CD4-positive, alpha-beta T cell treated with Interleukin-4 for 1 hour (primary cell): ENCODE measurements around the gene SLCO2B1.
A peak's percentile ranks its signal among the peaks of the same experiment; 100 is the strongest.
"Not testable (repeated sequence)": the region's sequence is repeated elsewhere in the genome, so short reads cannot be mapped to it uniquely, and the experiment has no call there.

Source experiments
- DNase-seq, 2 donors: peaks; one replicate each; pipeline ENCODE4 v3.0.0-alpha.2; 2020 to 2022

Gene SLCO2B1

DNA sequence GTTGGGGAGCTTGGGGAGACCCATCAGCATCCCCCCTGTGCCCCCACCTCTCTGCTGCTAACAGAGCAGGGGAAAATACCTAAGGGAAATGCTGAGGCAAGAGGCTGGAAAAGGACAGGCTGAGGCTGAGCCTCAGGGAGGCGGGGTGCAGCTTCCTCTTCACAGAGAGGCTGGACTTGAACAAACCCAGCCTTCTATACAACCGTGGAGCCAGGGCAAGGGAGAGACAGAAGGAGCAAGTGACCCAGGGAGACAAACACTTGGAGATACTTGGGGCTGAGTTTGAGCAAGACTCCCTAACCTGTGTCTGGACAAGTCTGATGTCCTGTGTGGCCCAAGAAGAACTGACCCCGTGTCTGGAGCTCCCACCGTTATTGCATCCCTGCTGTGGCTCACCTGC lies at the start of gene SLCO2B1:
Gene SLCO2B1 (plus strand): TSS at position 229 of the 400 bp plus-strand sequence. CDS start 275 bp downstream, outside the sequence.
- DNase-seq, result no peak

DNA sequence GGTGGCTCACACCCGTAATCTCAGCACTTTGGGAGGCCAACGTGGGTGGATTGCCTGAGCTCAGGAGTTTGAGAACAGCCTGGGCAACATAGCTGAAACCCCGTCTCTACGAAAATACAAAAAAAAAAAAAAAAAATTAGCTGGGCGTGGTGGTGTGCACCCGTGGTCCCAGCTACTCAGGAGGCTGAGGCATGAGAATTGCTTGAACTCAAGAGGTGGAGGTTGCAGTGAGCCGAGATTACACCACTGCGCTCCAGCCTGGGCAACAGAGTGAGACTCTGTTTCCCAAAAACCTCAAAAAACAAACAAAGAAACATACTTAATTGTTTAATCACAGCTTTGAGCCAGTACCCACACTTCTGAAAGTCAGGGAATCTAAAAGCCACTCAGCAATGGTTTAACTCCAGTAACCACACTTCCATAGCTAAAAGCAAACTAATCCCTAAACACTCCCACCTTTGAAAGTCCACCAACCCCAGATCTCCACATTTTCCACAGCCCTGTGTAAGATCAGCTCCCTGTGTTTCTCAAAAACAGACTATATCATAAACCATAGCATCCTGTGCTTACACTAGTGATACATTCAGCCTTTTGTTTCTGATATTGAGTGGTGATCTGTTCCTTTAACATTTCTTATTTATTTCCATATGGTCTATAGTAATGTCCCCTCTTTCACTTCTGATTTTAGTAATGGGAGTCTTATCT lies 49.3 kb upstream of the SLCO2B1 start:
- no peak for DNase-seq

- DNase-seq, result no peak
Observed at GRCh38 chr11:75103380-75104026, 47.4 kb upstream of the SLCO2B1 start.

- no peak for DNase-seq
Observed at GRCh38 chr11:75105462-75105925, 45.4 kb upstream of the SLCO2B1 start.

DNA sequence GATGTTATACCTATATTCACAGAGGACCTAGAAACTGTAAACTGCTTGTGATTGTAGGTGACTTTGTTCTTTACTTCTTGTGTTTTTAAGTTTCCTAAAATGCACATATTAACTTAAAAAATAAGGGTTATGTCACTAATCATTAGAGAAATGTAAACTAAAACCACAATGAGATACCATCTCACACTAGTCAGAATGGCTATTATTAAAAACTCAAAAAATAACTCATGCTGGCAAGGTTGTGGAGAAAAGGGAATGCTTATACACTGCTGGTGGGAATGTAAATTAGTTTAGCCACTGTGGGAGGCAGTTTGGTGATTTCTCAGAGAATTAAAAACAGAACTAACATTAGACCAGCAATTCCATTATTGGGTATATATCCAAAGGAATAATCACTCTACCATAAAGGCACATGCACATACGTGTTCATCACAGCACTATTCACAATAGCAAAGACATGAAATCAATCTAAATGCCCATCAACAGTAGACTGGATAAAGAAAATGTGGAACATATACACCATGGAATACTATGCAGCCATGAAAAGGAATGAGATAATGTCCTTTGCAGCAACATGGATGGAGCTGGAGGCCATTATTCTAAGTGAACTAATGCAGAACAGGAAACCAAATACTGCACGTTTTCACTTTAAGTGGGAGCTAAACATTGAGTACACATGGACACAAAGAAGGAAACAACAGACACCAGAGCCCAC lies 44.8 kb upstream of the SLCO2B1 start:
- not testable (repeated sequence) for DNase-seq

GRCh38 chr11:75107187-75107586 lies 43.7 kb upstream of the SLCO2B1 start:
- DNase-seq, result no peak

DNA sequence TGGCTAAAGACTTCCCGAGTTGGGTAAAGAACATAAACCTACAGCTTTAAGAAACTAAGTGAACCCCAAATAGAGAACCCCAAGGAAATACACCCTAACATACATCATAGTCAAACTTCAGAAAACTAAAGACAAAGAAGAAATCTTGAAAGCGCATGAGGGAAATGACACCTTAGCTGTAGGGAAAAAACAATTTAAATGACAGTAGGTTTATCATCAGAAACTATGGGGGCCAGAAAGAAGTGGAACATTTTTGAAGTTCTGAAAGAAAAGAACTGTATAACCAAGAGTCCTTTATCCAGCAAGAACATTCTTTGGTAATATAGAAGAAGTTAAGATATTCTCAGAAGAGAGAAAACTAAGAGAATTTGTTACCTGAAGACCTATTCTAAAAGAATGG lies 38.7 kb upstream of the SLCO2B1 start:
- DNase-seq, result no peak

- no peak for DNase-seq
Observed at GRCh38 chr11:75113030-75113429, 37.9 kb upstream of the SLCO2B1 start.

DNA sequence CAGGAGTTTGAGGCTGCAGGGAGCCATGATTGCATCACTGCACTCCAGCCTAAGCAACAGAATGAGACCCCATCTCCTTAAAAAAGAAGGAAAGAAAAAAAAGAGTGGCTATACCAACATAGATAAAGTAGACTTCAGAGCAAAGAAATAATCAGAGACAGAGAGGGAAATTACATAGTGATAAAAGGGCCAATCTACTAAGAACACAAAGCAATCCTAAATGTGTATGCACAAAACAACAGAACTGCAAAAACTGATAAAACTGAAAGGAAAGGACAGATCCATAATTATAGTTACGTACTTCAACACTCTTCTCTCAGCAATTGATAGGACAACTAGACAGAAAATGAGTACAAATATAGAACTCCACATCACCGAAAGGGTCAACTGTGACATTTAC lies 36.4 kb upstream of the SLCO2B1 start:
- no peak for DNase-seq

DNA sequence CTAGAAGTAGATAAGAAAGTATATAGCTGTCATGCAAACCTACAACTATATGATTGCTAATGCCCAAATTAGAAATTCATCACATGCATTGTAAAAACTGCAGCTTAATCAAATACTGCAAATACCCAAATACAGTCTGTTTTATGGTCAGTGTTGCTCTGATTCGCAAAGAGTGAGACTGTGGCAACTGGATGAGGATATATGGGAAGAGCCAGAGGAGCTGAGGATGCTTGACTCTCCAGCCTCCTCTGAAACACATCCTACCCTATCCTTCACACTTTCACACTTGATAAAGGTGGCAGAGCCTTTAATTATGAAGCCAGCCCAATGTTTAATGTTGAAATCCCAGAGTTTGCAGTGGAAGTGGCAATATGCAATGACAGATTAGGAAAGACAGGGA lies 32.3 kb upstream of the SLCO2B1 start:
- DNase-seq, result no peak

GRCh38 chr11:75126564-75126963 lies 24.3 kb upstream of the SLCO2B1 start:
- DNase-seq, result no peak

- no peak for DNase-seq
Observed at GRCh38 chr11:75132080-75132479, 18.8 kb upstream of the SLCO2B1 start.

- DNase-seq, result no peak
Observed at GRCh38 chr11:75133976-75134375, 16.9 kb upstream of the SLCO2B1 start.

DNA sequence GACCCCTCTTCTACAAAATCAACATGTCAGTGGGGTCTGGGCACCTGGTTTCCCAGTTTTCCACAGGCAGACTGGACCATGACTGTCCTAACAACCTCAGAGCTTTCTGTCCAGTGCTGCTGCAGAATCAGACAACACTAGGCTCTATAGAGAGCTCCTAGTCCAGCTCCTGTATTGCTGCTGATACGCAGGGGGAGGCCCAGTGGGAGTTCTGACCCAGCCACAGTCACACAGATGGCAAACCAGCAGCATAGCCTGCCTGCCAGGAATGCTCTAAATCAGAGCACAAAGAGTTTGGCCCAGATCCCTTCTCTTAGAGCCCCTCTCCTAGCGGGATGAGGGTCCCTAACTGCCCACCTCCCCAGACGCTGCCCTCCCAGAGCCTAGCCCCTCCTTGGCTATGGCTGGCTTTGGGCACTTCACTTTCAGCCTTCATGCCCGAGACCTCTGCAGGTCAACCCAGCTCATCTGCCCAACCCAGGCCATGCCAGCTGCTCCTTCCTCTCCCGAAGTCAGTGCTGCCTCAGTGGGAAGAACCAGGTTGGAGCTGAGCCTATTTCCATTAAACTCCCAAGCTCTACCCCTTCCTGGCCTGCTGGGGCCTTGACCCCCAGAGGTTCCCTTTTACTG lies 15.8 kb upstream of the SLCO2B1 start:
- no peak for DNase-seq

DNA sequence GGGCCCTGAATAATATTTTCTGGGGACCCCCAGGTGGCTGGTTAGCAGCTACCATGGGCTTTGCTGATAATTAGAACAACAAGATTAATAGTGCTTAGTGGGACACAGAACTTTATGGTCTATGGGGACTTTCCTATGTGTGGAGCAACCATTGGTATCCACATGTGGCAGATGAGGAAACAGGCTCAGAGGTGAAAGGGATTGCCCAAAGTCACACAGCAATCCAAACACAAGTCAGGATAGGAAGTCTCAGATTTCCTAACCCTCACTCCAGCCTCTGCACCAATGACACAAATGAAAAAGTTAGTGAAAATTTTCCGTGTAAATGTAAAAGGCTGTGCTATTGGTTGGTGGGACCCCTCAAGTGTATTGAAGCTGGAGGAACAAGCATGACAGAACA lies 15.3 kb upstream of the SLCO2B1 start:
- DNase-seq, result no peak

- peak; percentile 71 to 77 for DNase-seq
Observed at GRCh38 chr11:75140269-75141138, 10.4 kb upstream of the SLCO2B1 start.

- no peak for DNase-seq
Observed at GRCh38 chr11:75141166-75141565, 9.7 kb upstream of the SLCO2B1 start.

- peak; percentile 75 to 82 for DNase-seq
Observed at GRCh38 chr11:75142714-75143419, 8.0 kb upstream of the SLCO2B1 start.

- no peak for DNase-seq
Observed at GRCh38 chr11:75143420-75143731, 7.5 kb upstream of the SLCO2B1 start.

GRCh38 chr11:75144716-75145014 lies 6.2 kb upstream of the SLCO2B1 start:
- no peak for DNase-seq

DNA sequence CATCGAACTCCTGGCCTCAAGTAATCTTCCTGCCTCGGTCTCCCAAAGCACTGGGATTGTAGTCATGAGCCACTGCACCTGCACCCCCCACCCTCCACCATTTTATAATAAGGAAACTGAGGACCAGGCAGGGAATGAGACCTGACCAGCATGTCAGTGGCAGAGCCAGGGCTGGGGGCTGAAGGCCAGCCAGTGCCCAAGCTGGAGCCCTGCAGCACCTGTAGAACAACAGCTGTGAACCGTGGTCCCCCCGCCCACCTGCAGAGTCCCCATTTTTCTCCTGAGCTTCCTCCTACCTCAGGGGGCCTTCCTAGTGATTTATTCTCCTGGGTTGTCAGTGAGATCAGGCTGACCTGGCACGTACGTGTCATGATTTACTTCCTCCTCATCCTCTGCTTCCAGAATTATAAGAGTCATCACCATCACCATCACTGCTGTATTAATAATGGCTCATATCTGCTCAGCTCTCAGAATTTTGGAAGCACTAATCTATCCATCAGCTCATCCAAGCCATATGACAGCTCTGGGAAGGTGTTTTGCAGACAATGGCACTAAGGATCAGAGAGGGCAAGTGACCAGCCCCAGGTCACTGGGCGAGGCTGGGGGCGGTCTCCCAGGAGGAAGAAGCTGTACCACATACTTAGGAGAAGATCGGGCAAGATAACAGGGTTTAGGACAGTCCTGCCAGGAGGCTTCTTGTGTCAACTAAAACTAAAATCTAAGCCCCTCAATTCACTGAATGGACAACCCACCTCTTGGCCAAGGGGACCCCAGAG lies 5.5 kb upstream of the SLCO2B1 start:
- no peak for DNase-seq
